NCI-H748 (cell line): ENCODE measurements around the gene FIGNL1.

Experiments used
- DNase-seq: peaks from one replicate; lab custom pipeline; 2025; ENCODE audit not compliant: unreplicated experiment; lab: John Stamatoyannopoulos, UW

The FIGNL1 gene

GRCh38 chr7:50397971-50398324, 52.2 kb downstream of the FIGNL1 start:
- DNase-seq = no peak

GRCh38 chr7:50397320-50397970, 52.7 kb downstream of the FIGNL1 start:
- no peak for DNase-seq

- DNase-seq = no peak
These were observed 53.3 kb downstream of the FIGNL1 start for GRCh38 chr7:50396856-50397255.

- no peak for DNase-seq
These were observed 55.8 kb downstream of the FIGNL1 start for GRCh38 chr7:50394315-50394714.
